ENCODE results near the gene PLBD2. TPM values are rescaled to one million over a fixed set of nuclear protein-coding genes. Genes with fewer than 3 reads are reported as not detected.

The PLBD2 gene
- total and polyA plus RNA-seq, 9 of the 15 experiments (the other 6 are each of a cell fraction or from before 2014, with no cell fraction given) = 2.4 to 37.4 (median 6.0) TPM

DNA sequence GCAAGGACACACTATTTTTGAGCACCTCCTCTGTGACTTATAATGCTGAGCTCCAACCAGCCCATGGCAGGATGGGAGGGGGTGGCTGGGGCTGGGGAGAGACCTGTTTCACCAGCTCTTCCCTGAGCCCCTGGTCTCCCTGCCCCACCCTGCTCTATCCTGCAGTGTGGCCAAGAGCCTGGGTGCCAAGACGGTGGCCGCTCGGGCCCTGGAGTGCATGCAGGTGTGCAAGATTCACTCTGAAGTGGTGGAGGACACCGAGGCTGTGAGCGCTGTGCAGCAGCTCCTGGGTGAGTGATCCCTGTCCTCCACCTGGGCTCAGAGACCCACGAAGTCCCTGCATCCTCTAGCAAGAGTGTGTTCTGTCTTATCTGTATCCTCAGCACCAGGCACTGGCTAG is 78.2 kb downstream of the PLBD2 start:
- Histone ChIP-seq H3K36me3 (ENCODE audit: control insufficient read depth, insufficient read depth, low read length) (no peaks in the 10 kb centered on the region), H3K27ac (ENCODE audit: extremely low read depth, low read depth, low read length) (no peak overlapping the region), H3K4me1 (replicated peaks in 1 of 2; ENCODE audit: control insufficient read depth in 2 of 2, insufficient read depth in 2 of 2, low read length in 2 of 2) (peaks cover 5 to 8% of the 10 kb centered on the region in 2 experiments; a peak in 3 of 5 replicates), H3K27me3 (ENCODE audit: control insufficient read depth in 2 of 2, insufficient read depth in 2 of 2, low read length in 2 of 2) (peaks cover 6 to 25% of the 10 kb centered on the region in 2 experiments; a peak in 3 of 5 replicates), H3K9me1 (ENCODE audit: control insufficient read depth, insufficient read depth, low read length) (no peaks in the 10 kb centered on the region), H3K79me2 (ENCODE audit: control insufficient read depth, insufficient read depth, low read length) (no peaks in the 10 kb centered on the region), H3K9me3 (replicated peaks; ENCODE audit: control insufficient read depth, insufficient read depth, low read depth, low read length) (no peaks in the 10 kb centered on the region), H3K9ac (ENCODE audit: insufficient read depth in 1 of 2, low read depth in 2 of 2, low read length in 2 of 2) (no peak overlapping the region), H3K4me2 (ENCODE audit: insufficient read depth, low read length) (no peak overlapping the region), H4K20me1 (replicated peaks; ENCODE audit: control insufficient read depth, insufficient read depth, low read length) (no peaks in the 10 kb centered on the region), H2AFZ (ENCODE audit: low read depth, low read length) (no peak overlapping the region), H3K4me3 (no peak overlapping the region)
- in situ Hi-C loops (cut with MboI) (no loop called here), intact Hi-C loops (cut with micrococcal nuclease) (no loop called here)
- DNase-seq (ENCODE audit: extremely low read depth in 1 of 4, low spot score in 3 of 4) (no peak), FAIRE-seq (no peak), ATAC-seq (no peak; the same call in 2 of the 3 replicates)
- CTCF ChIA-PET (ENCODE audit: low intra/inter-chr PET ratio) = no interaction called here
- no TSS peak for BruUV-seq (replicated peaks)
- WGBS (ENCODE audit: insufficient coverage, low coverage, missing lambda C conversion rate) = 0% methylated on average over 6 of the region's 6 CpGs
- POLR2A ChIA-PET = interaction anchor here (0.5 kb wide), 1 partner anchor 98 kb away, joined by 3 read pairs; no protein-coding TSS in a partner anchor
- TF ChIP-seq CCNT2 (IDR thresholded peaks at IDR 0.05; ENCODE audit: borderline replicate concordance, extremely low read depth, insufficient read length, low read depth, low read length) = no peak
- no peak for TF ChIP-seq ZNF384 (IDR thresholded peaks at IDR 0.05; ENCODE audit: low read depth, low read length)
- TF ChIP-seq DDX20 (tag; IDR thresholded peaks at IDR 0.05; ENCODE audit: low read depth) = no peak

DNA sequence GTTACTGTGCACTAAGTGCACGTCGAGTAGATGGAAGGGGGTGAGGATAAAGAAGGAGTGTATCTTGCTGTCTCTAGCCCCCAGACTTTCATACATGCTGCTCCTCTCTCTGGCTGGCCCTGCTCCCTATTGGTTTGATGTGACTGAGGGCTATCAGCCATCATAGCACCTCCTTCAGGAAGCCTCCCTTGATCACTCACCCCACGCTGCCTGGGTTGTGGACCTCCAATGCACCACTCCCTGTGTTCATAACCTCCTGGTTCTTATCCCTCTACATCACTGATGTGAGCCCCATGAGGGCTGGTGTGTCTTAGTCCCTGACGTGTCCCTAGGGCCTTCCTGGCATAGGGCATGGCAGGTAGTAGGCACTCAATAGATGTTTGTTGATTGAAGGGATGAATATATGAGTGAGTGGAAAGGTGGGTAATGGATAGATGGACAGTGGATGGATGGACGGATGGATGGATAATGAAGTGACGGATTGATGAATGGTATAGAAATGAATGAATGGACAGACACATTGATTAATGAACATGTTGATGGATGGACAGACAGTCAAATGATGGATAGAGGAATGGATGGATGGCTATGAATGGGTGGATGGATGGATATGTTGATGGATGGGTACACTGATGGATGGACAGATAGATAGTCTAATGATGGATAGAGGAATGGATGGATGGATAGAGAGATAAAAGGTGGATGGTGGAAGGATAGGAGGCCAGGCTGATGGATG is 78.8 kb downstream of the PLBD2 start:
- Histone ChIP-seq H3K27me3 (ENCODE audit: control insufficient read depth in 2 of 2, insufficient read depth in 2 of 2, low read length in 2 of 2) (peaks cover 6 to 25% of the 10 kb centered on the region in 2 experiments; a peak in 3 of 5 replicates), H3K79me2 (ENCODE audit: control insufficient read depth, insufficient read depth, low read length) (no peaks in the 10 kb centered on the region), H4K20me1 (replicated peaks; ENCODE audit: control insufficient read depth, insufficient read depth, low read length) (no peaks in the 10 kb centered on the region), H3K9ac (ENCODE audit: insufficient read depth in 1 of 2, low read depth in 2 of 2, low read length in 2 of 2) (no peak overlapping the region), H3K4me1 (replicated peaks in 1 of 2; ENCODE audit: control insufficient read depth in 2 of 2, insufficient read depth in 2 of 2, low read length in 2 of 2) (peaks cover 5 to 8% of the 10 kb centered on the region in 2 experiments; a peak in 3 of 5 replicates), H3K4me3 (no peak overlapping the region), H3K36me3 (ENCODE audit: control insufficient read depth, insufficient read depth, low read length) (no peaks in the 10 kb centered on the region), H3K9me3 (replicated peaks; ENCODE audit: control insufficient read depth, insufficient read depth, low read depth, low read length) (no peaks in the 10 kb centered on the region), H2AFZ (ENCODE audit: low read depth, low read length) (no peak overlapping the region), H3K4me2 (ENCODE audit: insufficient read depth, low read length) (no peak overlapping the region), H3K9me1 (ENCODE audit: control insufficient read depth, insufficient read depth, low read length) (no peaks in the 10 kb centered on the region), H3K27ac (ENCODE audit: extremely low read depth, low read depth, low read length) (no peak overlapping the region)
- BruUV-seq (replicated peaks) = no TSS peak
- 1% methylated on average over 6 of the region's 6 CpGs for WGBS (ENCODE audit: insufficient coverage, low coverage, missing lambda C conversion rate)
- no peak for DNase-seq (ENCODE audit: extremely low read depth in 1 of 4, low spot score in 3 of 4)
- FAIRE-seq = no peak
- no peak for ATAC-seq
- ChIA-PET POLR2A (no interaction called here), CTCF (ENCODE audit: low intra/inter-chr PET ratio) (no interaction called here)
- intact Hi-C loops (cut with micrococcal nuclease) (no loop called here), in situ Hi-C loops (cut with MboI) (no loop called here)
- TF ChIP-seq, protein P1, sequence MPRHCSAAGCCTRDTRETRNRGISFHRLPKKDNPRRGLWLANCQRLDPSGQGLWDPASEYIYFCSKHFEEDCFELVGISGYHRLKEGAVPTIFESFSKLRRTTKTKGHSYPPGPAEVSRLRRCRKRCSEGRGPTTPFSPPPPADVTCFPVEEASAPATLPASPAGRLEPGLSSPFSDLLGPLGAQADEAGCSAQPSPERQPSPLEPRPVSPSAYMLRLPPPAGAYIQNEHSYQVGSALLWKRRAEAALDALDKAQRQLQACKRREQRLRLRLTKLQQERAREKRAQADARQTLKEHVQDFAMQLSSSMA (CRISPR knock-in tag; IDR thresholded peaks at IDR 0.05) = no peak
- TF ChIP-seq ZFP36 (IDR thresholded peaks at IDR 0.05; ENCODE audit: low read depth, low read length, partially characterized antibody) (peak; percentile 70), MCM5 (IDR thresholded peaks at IDR 0.05; ENCODE audit: low read depth) (no peak), EZH2 (IDR thresholded peaks at IDR 0.05; ENCODE audit: borderline replicate concordance, low read depth, low read length) (no peak), ARHGAP35 (IDR thresholded peaks at IDR 0.05; ENCODE audit: partially characterized antibody) (peak; percentile 88), MTF1 (CRISPR knock-in tag; IDR thresholded peaks at IDR 0.05; ENCODE audit: borderline replicate concordance) (no peak), ZNF23 (CRISPR knock-in tag; IDR thresholded peaks at IDR 0.05) (no peak), RAD51 (IDR thresholded peaks at IDR 0.05; ENCODE audit: borderline replicate concordance, low read depth) (no peak)
- TF ChIP-seq, protein P2, sequence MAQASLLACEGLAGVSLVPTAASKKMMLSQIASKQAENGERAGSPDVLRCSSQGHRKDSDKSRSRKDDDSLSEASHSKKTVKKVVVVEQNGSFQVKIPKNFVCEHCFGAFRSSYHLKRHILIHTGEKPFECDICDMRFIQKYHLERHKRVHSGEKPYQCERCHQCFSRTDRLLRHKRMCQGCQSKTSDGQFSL (CRISPR knock-in tag; IDR thresholded peaks at IDR 0.05) = no peak
- TF ChIP-seq, protein P2 (tag; IDR thresholded peaks at IDR 0.05) = no peak

All from K562 (cell line).